Measurements from ENCODE around the gene FLYWCH1.
A peak's percentile ranks its signal among the peaks of the same experiment; 100 is the strongest.
"Not testable (repeated sequence)": the region's sequence is repeated elsewhere in the genome, so short reads cannot be mapped to it uniquely, and the experiment has no call there.

The FLYWCH1 gene

DNA sequence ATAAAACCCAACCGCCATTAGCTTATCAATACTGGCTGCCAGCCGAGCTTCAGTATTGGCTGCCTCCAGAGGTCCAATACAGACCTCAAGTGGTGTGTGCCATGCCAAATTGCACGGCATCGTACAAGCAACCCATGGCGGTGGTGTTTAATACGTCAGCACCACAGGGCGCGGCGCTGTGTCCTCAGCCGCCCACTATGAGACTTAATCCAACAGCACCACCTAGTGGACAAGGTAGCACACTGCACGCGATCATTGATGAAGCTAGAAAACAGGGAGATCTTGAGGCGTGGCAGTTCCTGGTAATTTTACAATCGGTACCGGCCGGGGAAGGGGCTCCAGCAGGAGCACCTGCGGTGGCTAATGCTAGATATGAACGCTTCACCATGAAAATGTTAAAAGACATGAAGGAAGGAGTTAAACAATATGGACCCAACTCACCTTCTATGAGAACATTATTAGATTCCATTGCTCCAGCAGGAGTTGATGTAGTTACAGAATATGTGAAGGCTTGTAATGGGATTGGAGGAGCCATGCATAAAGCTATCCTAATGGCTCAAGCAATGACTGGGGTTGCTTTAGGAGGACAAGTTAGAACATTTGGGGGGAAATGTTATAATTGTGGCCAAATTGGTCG is 15.4 kb downstream of the FLYWCH1 start:
- DNase-seq, result peak; percentile 79

GRCh38 chr16:2928151-2928550 is 16.4 kb downstream of the FLYWCH1 start:
- not testable (repeated sequence) for DNase-seq

DNA sequence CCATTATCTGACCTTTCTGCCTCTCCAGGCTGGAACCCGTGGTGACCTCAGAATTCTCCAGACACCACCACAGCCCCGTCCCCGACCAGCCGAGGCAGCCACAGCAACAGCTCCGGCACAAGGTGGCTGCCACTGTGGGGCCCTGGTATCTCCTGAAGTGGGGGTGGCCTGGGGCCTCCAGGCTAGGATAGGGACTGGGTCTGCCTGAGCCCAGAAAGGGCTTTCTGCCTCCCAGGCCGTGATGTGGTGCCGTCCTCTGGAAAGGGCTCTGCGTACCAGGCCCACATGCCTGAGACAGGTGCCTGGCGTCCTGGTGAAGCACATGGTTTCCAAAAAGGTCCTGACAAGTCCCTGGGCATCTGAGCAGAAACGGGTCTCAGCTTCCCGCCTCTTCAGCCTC is 17.1 kb downstream of the FLYWCH1 start:
- DNase-seq, result no peak

GRCh38 chr16:2929693-2930092 is 18.0 kb downstream of the FLYWCH1 start:
- no peak for DNase-seq

DNA sequence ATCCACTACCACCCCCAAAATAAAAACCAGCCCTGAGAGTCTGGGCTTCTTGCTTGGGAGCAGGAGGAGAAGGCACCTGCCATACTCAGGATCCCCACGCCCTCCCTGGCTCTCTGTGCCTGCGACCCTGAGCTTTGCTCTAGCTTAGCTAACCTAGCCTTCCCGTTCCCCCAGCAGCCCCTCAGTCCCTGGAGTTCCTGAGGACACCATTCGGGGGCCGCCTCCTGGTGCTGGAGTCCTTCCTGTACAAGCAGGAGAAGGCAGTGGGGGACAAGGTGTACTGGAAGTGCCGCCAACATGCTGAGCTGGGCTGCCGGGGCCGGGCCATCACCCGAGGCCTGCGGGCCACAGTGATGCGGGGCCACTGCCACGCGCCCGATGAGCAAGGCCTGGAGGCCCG is 18.5 kb downstream of the FLYWCH1 start:
- DNase-seq, result no peak

GRCh38 chr16:2931231-2931914 is 19.6 kb downstream of the FLYWCH1 start:
- DNase-seq, result not testable (repeated sequence)

DNA sequence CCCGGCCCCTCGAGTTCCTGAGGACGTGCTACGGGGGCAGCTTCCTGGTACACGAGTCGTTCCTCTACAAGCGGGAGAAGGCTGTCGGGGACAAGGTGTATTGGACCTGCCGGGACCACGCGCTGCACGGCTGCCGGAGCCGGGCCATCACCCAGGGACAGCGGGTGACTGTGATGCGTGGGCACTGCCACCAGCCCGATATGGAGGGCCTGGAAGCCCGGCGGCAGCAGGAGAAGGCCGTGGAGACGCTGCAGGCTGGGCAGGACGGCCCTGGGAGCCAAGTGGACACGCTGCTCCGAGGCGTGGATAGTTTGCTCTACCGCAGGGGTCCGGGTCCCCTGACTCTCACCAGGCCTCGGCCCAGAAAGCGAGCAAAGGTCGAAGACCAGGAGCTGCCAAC is 21.4 kb downstream of the FLYWCH1 start:
- no peak for DNase-seq

GRCh38 chr16:2933701-2934100 is 22.0 kb downstream of the FLYWCH1 start:
- DNase-seq, result no peak

DNA sequence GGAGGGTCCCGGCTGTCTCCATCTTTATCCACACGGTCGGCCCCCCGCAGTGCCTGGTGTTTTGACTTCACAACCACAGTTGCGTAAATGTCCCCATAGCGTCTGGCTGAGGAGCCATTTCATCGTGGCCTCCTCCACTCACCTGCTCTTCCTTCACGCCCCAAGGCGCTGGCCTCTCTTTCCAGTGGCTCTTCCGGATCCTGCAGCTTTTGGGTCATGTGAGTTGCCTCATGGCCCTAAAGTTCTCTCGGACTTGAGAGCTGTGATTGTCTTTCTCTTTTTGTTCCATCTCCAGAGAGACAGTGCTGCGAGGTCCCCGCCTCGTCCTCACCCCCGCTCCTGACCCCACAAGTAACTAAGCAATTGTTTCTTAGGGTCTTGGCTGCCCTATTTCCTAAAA is 22.7 kb downstream of the FLYWCH1 start:
- DNase-seq, result no peak

DNA sequence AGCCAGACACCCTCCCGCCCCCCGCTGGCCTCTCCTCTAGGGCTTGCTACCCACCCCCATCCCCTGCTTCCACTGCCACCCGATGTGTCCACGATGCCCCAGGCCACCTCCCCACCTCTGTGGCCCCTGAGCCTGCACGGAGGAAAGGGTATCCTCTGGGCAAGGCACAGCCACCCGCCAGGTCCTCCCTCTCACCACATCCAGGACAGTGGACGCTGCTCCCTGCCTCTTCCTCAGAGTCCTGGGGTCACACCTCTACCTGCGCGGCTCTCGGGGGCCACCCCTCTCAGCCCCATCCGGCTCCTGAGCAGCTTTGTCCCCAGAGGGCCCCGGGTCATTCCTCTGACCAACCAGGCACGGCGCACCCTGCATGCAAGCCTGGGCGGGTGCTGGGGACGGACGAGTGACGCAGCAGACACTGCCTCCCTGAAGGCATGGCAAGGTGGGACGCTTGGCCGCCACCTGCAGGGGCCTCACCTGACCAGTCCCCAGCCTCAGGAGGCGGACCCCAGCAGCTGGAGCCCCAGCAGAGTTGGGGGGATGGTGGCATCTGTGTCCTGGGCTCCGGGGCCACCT is 24.8 kb downstream of the FLYWCH1 start:
- DNase-seq, result no peak

DNA sequence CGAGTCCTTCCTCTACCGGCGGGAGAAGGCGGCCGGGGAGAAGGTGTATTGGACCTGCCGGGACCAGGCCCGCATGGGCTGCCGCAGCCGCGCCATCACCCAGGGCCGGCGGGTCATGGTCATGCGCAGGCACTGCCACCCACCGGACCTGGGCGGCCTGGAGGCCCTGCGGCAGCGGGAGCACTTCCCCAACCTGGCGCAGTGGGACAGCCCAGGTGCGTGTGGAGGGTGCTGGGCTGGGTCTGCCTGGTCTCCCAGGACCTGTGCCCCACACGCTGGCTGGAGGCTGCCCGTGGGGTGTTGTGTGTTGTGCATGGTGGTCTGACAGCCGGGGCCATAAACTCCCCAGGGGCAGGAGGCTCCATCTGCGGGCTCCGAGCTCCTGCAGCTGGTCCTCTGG is 25.4 kb downstream of the FLYWCH1 start:
- DNase-seq, result no peak

DNA sequence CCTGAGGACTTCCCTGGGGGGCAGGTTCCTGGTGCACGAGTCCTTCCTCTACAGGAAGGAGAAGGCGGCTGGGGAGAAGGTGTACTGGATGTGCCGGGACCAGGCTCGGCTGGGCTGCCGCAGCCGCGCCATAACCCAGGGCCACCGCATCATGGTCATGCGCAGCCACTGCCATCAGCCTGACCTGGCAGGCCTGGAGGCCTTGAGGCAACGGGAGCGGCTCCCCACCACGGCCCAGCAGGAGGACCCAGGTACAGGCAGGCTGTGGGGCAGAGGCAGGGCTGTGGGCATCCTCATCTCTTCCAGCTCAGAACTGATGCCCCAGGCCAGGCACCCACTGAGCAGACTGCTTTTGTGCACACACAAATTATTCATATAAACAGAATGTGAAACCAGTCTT is 26.5 kb downstream of the FLYWCH1 start:
- no peak for DNase-seq

GRCh38 chr16:2939968-2940367 is 28.2 kb downstream of the FLYWCH1 start:
- no peak for DNase-seq

DNA sequence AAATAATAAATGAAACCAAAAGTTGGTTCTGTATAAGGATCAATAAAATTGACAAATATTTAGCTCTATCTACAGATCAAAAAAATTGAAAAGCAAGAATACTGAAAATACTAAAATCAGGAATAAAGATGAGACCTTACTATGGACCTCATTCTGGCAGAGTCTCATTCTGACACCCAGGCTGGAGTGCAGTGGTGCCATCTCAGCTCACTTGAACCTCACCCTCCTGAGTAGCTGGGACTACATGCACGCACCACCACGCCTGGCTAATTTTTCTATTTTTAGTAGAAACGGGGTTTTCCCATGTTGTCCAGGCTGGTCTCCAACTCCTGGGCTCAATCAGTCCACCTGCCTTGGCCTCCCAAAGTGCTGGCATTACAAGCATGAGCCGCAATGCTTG is 30.3 kb downstream of the FLYWCH1 start:
- no peak for DNase-seq

- DNase-seq, result not testable (repeated sequence)
Observed at GRCh38 chr16:2943716-2944115, 32.0 kb downstream of the FLYWCH1 start.

DNA sequence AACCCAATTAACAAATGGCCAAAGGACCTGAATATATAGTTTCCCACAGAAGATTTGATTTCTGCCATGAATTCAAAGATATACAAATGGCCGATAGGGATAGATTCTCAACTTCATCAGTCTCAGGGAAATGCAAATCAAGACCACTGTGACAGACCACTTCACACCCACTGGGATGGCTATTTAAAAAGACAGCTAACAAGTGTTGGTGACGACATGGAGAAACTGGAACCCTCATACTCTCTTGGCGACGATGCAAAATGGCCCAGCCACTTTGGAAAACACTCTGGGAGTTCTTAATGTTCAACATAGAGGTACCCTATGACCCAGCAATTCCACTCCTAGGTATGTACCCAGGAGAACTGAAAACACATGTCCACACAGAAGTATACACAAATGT is 34.9 kb downstream of the FLYWCH1 start:
- no peak for DNase-seq

- DNase-seq, result no peak
Observed at GRCh38 chr16:2948807-2949704, 37.3 kb downstream of the FLYWCH1 start.

DNA sequence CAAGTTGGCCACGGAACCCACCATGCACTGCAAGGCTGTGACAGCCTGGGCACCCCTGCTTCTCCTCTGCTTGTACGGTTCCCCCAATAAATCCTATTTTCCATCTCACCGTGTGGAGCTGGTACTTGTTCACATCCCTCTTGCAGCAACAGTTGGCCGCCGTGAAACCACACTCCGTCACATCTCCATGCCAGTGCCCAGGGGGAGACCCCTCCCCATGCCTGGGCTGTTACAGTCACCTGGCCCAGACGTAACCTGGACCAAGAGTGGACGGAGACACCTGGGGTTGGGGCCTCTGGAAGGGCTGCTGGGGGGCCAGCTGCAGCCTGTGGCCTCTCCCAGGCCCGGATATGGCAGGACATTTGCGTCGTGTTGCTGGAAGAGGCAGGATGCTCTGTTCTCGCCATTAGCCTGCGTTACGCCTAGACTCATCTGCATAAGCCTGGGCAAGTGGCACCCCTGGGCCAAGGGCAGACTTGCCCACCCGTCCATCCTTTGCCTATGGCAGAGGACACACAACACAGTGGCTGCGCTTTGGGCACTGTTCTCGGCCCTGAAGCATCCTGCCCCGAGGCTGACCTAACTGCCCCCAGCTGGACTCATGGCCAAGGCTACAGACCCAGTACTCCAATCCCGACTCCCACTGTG is 38.1 kb downstream of the FLYWCH1 start:
- DNase-seq, result no peak

DNA sequence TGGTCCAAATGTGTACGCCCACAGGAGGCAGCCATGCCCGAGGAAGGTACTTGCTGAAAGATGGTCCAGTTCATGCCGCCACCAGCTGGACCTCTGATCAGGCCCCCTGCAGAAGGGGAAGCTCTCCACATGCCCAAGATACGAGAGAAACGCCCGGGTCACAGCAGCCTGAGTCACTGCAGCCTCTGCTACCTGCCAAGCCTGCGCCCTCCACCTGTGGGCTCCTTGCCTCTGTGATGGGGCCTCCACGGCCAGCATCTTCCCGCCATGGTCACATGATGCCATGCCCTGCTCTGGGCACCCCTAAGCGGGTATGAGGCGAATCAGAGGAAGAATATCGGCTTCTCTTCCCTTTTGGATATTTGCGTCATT is 38.6 kb downstream of the FLYWCH1 start:
- DNase-seq, result no peak

- no peak for DNase-seq
Observed at GRCh38 chr16:2950773-2951172, 39.0 kb downstream of the FLYWCH1 start.

GRCh38 chr16:2952679-2953078 is 40.9 kb downstream of the FLYWCH1 start:
- peak; percentile 43 for DNase-seq

- peak; percentile 24 for DNase-seq
Observed at GRCh38 chr16:2953706-2954627, 42.2 kb downstream of the FLYWCH1 start.
